Lung (tissue), 12 donors: ENCODE results near the gene STK38L. TPM values are rescaled to one million over a fixed set of nuclear protein-coding genes. Genes with fewer than 3 reads are reported as not detected.

Experiments
- ATAC-seq: fragments of 200-7000 bp; cut with Tn5 transposase; one replicate; pipeline ENCODE4 v1.9.1; 2020; ENCODE audit warnings: moderate number of reproducible peaks; ENCODE audit not compliant: insufficient read depth, low FRiP score
- DNase-seq, 3 donors: peaks; one replicate each; pipeline ENCODE4 v3.0.0-alpha.2; 2013 to 2017
- H3K27ac ChIP-seq, 2 donors: one replicate each; pipeline ENCODE4 v1.5.1; 2013; ENCODE audit warnings: mild to moderate bottlenecking in 2 of 2, moderate library complexity in 2 of 2, control low read depth in 1 of 2, inconsistent platforms in 1 of 2, low read depth in 1 of 2, low read length in 1 of 2
- H3K27me3 ChIP-seq, 3 donors: one replicate each; pipeline ENCODE4 v1.5.1; 2013; ENCODE audit warnings: low read length in 2 of 3; ENCODE audit not compliant: control insufficient read depth in 3 of 3, insufficient read depth in 3 of 3
- H3K36me3 ChIP-seq, 4 donors: one replicate each; pipeline ENCODE4 v1.5.1; 2013; ENCODE audit warnings: low read length in 4 of 4, mild to moderate bottlenecking in 1 of 4, moderate library complexity in 1 of 4; ENCODE audit not compliant: control insufficient read depth in 4 of 4, insufficient read depth in 4 of 4
- H3K4me1 ChIP-seq, 5 donors: one replicate each; pipeline ENCODE4 v1.5.1; 2013; ENCODE audit warnings: low read length in 5 of 5, mild to moderate bottlenecking in 2 of 5, moderate library complexity in 1 of 5; ENCODE audit not compliant: control insufficient read depth in 5 of 5, insufficient read depth in 5 of 5
- H3K4me3 ChIP-seq: one replicate; pipeline ENCODE4 v1.5.1; 2013; ENCODE audit warnings: mild to moderate bottlenecking, control low read depth, moderate library complexity
- H3K9ac ChIP-seq, 2 donors: one replicate each; pipeline ENCODE4 v1.5.1; 2013; ENCODE audit warnings: low read length in 2 of 2, control low read depth in 1 of 2; ENCODE audit not compliant: insufficient read depth in 1 of 2
- H3K9me3 ChIP-seq, 4 donors: one replicate each; pipeline ENCODE4 v1.5.1; 2013; ENCODE audit warnings: low read length in 3 of 4, mild to moderate bottlenecking in 1 of 4, moderate library complexity in 1 of 4; ENCODE audit not compliant: control insufficient read depth in 4 of 4, insufficient read depth in 3 of 4
- WGBS, 2 donors: extraction: QIAGEN DNeasy Blood & Tissue Kit; methylation state at CpG; one replicate each; pipeline ENCODE4 v1.1.7; 2013; 5-methylcytosine and 5-hydroxymethylcytosine counted together
- polyA plus RNA-seq, 2 donors: library from polyadenylated mRNA; stranded (reverse); fragments of 200-250 nt; gene quantifications; one replicate each; pipeline ENCODE4 v1.2.1, GENCODE V29; 2013
- total RNA-seq, 2 donors: library from RNA; depleted of rRNA in 1 of 2; stranded (reverse); fragments of >200 nt in 1 of 2; gene quantifications; one replicate each; pipeline ENCODE4 v1.2.1, GENCODE V29; 2014 to 2021
- TF ChIP-seq, protein P1 (sequence below): IDR thresholded peaks from 2 replicates; pipeline ENCODE4 v1.5.1; 2012; ENCODE audit warnings: mild to moderate bottlenecking; ENCODE audit errors: control extremely low read depth, extremely low read depth
- donor health status: control.
- donor health status: control.
- donor health status: Bipolar disorder and iron deficiency.
- donor health status: healthy.
- donor health status: DM: yes; HTN: yes; CAD: no.

Gene STK38L
- total and polyA plus RNA-seq, 4 donors: 6.5 to 41.5 (median 18.5) TPM

GRCh38 chr12:27199638-27200300, 44.3 kb upstream of the STK38L start:
- DNase-seq (no peak), ATAC-seq (no peak)
- Histone ChIP-seq H3K27me3 (no peaks in the 10 kb centered on the region), H3K4me3 (no peak overlapping the region), H3K36me3 (no peaks in the 10 kb centered on the region), H3K9ac (no peak overlapping the region), H3K27ac (no peak overlapping the region), H3K4me1 (peaks cover 0 to 2% (median 0%) of the 10 kb centered on the region in 5 donors), H3K9me3 (no peaks in the 10 kb centered on the region)
- 79 to 89% methylated on average over 2 of the region's 2 CpGs for WGBS, 2 donors
- TF ChIP-seq, protein P1, sequence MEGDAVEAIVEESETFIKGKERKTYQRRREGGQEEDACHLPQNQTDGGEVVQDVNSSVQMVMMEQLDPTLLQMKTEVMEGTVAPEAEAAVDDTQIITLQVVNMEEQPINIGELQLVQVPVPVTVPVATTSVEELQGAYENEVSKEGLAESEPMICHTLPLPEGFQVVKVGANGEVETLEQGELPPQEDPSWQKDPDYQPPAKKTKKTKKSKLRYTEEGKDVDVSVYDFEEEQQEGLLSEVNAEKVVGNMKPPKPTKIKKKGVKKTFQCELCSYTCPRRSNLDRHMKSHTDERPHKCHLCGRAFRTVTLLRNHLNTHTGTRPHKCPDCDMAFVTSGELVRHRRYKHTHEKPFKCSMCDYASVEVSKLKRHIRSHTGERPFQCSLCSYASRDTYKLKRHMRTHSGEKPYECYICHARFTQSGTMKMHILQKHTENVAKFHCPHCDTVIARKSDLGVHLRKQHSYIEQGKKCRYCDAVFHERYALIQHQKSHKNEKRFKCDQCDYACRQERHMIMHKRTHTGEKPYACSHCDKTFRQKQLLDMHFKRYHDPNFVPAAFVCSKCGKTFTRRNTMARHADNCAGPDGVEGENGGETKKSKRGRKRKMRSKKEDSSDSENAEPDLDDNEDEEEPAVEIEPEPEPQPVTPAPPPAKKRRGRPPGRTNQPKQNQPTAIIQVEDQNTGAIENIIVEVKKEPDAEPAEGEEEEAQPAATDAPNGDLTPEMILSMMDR: no peak

- TF ChIP-seq, protein P1: no peak
- H3K9me3 ChIP-seq: no peaks in the 10 kb centered on the region
- no peak for ATAC-seq
- DNase-seq: no peak
- no peaks in the 10 kb centered on the region for H3K27me3 ChIP-seq
- H3K36me3 ChIP-seq: no peaks in the 10 kb centered on the region
- WGBS, 2 donors: 83 to 90% methylated on average over 1 of the region's 1 CpG
- no peak overlapping the region for H3K4me3 ChIP-seq
- H3K9ac ChIP-seq: no peak overlapping the region
- no peak overlapping the region for H3K27ac ChIP-seq
- no peaks in the 10 kb centered on the region for H3K4me1 ChIP-seq
These were observed 42.9 kb upstream of the STK38L start for GRCh38 chr12:27201169-27201568.

GRCh38 chr12:27206801-27207502, 37.1 kb upstream of the STK38L start:
- no peak for ATAC-seq
- Histone ChIP-seq H3K9ac (no peak overlapping the region), H3K36me3 (no peaks in the 10 kb centered on the region), H3K9me3 (peaks cover 0 to 3% (median 0%) of the 10 kb centered on the region in 4 donors), H3K4me3 (no peak overlapping the region), H3K4me1 (no peaks in the 10 kb centered on the region), H3K27me3 (no peaks in the 10 kb centered on the region), H3K27ac (no peak overlapping the region)
- DNase-seq: no peak
- TF ChIP-seq, protein P1: no peak
- 39 to 70% methylated on average over 1 of the region's 1 CpG for WGBS, 2 donors
